Activated CD4-positive, alpha-beta T cell treated with anti-CD3 and anti-CD28 coated beads, Interleukin-2, amount 50 U/mL, for 48 hours (primary cell): ENCODE data around the gene PCK1.

ENCODE experiments used
- DNase-seq, 2 experiments: peaks; one replicate each; pipeline ENCODE4 v3.0.0-alpha.2; 2020

PCK1 gene

DNA sequence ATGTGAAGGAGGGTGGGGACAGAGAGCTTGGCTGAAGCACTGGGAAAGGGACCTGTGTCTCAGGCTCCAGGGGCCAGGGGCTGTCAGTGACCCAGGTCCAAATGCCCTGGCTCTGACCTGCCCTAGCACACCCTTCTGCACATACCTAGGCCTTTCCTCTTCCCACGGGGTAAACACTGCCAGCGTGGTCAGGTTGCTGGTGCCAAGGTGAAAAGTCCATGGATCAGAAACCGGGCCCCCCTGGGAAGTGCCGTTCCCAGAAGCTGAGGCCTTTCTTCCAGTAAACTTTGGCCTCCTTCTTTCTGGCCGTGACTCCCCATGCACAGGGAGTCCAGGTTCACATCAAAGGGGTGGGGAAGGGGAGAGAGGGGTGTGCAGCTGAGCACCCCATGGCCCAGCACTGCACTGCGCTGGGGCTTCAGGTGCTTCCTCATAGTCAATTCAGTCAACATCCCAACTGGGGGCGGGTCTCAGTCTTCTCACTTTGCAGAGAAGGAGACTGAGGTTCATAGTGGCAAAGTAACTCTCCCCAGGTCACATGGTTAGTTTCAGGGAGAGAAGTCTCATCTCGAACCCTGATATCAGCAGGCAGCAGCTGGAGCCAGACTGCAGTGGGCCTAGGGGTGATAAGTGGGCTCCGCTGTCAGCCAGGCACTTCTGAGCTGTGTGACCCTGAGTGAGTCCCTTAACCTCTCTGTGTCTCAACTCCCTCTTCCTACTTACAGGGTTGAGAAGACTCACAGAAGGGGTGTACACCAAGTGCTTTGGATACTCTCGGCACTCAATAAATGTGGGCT lies 17.0 kb downstream of the PCK1 start:
- DNase-seq = no peak

DNA sequence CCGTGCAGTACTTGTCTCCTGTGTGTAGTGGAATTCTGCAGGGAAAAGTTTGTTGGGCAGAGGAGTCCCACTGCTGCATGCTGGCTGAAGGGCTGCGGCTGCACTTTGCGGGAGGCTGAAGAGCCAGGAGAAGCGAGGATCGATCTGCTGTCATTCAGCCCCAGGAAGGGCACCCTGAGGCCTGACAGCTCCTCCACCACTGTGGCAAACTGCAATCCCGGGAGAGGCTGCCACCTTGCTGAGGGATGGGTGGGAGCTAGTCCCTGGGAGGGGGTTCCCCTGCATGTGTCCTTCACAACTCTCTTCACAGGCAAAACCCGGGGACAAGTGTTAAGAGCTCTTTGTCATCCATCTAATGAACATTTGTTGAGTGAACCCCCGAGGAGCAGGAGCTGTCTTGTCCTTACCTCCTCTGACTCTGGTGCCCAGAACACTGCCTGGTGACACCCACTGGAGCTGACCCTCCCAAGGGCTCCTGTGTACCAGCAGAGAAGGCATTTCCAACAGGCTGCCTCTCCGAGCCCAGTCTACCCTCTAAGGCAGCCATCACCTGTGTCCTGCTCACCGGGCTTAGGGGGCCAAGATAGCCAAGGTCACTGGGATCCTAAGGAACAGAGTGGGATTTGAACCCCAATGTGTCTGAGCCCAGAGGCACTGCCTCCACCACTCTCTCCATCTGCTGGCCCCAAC lies 17.7 kb downstream of the PCK1 start:
- no peak for DNase-seq

DNA sequence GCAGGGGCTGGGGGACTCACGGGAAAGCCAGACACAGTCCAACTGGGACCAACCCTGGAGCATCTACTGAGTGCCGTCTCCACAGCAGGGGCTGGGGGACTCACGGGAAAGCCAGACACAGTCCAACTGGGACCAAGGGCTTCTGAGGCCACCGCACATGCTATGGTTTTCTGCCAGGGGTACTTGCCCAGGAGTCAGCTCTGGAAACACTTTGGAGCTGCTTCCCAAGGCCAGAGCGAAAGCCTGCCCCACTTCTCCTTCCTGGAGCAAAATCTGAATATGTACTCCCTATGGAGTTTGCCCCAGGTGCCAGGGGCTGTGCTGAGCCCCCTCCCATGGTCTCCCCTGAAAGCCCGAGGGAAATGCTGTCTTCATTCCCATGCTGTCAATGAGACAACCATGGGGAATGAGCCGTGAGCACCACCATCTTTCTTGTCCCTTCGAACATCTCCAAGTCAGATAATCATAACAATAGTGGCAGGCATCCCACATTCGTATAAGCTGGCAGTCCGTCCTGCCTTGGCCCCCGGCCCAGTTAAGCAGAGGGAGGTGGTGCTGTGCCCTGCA lies 18.5 kb downstream of the PCK1 start:
- no peak for DNase-seq

DNA sequence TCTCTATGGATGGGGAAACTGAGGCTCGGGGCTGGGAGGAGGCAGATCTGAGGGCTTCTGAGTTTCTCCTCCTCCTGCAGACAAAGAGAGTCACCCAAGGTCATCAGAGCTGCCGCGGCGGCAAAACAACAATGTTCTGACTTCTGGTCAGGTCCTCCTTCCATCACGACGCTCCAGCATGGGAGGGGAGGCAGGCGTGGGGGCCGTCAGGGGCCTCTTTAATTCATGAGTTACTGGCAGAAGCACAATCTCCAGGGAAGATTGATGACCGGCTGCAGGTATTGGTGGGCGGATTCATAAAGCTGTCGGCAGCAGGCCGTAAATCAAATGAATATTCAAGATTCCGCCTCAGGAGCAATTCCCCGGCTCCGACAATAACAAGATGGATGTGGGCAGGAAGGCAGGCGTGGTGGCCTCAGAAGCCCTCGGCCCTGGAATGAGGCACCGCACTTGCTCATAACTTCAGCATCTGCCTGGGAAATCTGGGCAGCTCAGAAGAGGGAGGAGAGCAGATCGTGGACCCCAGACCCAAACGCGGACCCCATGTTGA lies 19.1 kb downstream of the PCK1 start:
- no peak for DNase-seq

DNA sequence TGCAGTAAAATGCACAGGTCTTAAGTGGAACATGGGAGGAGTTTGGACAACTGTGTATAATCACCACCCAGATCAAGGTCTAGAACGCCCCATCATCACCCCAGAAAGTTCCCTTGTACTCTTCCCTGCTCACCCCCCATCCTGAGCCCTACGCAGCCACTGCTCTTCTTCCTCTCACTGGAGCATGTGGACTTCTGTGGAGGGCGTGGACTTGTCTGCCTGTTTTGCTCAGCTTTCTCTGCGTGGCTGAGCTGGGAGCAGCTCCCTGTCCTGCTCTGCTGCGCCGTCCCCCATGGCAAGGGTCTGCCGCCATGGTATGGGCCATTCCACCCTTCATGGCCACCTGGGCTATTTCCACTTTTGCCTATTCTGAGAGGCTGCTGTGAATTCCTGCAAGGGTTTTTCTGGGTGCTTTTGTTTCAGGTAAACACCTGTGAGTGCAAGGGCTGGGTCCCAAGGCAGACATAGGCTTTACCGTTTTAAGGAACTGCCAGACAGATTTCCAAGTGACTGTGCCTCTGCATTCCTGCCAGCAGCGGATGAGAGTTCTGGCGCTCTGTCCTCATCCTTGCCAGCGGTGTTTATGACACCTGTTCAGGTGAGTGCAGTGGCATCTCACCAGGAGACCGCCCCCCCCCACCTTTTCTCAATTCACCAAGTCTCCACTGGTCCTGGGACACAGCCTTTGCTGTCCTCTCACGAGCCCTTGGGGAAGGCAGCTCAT lies 19.7 kb downstream of the PCK1 start:
- DNase-seq = no peak

DNA sequence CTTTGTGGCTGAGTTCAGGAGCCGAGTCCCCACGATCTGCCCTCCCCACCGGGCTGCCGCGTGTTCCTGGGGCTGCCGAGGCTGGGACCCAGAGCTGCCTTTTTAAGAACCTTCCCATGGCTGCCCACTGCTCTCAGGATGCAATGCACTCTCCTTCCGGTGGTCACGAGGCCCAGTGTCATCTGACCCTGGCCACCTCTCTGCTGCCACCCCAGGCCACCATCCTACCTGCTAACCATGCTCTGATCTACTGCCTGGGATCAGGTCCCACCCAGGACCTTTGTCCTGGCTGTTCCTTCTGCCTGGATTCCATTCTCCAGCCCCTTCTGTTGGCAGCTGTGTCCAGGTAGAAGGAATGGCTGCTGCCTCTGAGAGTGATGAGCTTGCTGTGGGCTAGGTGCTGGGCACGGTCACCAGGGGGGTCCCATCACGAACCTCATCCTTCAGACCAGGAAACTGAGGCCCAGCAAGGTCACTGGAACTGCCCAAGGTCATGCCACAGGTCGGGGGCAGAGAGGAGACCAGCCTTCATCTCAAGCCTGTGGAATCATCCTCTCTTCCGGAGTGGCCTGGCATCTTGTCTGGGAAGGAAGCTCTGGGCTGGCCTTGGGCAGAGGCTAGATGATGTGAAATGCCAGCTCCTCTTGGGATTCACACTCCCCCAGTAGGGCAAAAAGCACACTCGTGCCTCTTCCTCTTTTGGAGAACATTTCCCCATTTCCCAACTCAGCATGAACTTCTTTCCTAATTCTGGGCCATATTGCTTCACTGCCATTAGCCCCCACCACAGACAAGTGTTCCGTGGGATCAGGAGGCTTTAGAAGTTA lies 20.5 kb downstream of the PCK1 start:
- DNase-seq = no peak

DNA sequence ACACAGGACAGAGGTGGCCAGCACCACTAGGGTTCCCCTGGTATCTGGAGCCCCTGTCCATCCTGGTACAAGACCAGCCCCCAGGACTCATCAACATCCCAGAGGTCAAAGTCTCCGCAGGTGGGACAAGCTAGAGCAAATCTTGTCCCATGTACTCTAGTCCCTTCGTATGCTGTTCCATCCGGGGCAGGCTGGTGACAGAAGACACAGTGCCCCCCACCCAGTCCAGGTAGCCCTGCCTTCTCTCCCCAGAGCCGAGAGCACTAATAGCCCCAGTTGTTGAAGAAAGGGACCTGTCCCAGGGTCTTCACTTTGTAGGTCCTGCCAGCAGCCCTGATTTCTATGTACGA lies 21.1 kb downstream of the PCK1 start:
- no peak for DNase-seq

DNA sequence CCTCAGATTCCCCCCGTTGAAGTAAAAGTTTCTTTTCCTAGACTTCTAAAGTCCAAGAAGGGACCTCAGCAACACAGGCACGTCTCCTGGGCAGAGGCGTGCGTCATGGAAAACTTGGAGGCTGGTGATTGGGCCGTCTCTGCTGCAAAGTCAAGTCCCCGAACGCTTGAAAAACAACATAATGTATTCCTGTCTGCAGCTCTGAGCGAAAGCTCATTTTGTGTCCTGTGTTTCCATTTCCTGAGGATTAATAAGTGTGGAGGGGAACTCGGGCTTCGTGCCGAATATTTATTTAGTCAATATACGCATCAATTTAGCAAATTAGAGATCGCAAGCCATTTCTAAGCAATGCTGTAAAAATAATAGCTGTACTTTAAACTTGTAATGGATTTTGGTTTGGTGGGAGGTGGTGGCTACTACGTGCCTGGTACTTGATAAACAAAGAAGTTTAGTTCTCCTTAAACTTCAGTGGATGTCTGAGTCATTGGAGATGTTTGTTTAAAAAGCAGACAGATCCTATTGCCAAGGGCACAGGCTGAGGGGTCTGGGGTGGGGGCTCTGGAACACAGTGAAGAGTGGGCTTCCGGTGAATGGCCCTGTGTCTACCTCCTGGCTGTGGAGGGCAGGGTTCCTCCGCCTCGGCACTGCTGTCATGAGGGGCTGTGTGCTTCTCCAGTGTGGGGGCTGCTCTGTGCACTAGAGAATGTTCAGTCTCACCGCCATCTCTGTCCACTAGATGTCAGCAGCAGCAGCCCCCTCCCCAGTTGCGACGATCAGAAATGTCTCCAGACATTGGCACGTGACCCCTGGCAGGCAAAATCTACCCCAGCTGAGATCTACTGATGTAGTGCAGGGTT lies 21.8 kb downstream of the PCK1 start:
- no peak for DNase-seq

DNA sequence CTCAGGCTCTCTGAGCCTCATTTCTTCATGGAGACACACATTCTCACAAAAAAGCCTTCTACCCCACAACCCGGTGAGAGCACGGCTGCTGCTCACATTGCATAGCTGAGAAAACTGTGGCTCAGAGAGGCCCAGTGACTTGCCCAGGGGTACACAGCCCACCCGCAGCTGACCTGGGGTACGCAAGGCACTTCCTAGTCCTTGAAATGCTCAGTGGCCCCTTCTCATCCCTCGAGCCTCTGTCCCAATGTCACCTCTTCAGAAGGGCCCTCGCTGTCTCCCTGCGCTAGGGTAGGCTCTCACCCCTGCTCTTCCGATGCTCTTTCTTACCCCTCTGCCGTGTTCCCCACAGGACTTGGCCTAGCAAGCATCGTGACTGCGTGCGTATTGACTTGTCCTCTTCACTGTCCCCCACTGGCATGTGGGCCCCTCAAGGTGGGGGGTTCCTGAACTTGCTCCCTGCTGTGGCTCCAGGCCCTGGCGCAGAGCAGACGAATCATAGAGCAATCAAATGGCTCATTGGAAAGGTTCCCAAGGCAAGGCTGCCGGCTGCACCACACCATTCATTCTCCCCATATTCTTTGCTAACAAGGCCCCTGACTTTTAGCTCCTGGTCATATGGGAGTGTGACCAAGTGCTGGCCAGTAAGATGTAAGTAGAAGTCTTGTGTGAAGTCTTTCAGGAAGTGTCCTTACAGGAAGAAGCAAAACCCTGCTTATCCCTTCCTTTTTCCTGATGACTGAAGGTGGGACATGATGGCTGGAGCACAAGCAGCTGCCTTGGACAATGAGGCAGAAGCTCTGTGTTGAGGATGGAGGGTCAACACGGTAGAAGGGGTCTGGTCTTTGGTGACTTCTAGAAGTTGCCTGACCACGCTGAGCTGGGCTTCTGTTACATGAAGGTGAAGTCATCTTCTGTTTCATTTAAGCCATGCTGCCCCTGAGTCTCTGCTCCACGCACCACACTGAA lies 22.7 kb downstream of the PCK1 start:
- DNase-seq = no peak

DNA sequence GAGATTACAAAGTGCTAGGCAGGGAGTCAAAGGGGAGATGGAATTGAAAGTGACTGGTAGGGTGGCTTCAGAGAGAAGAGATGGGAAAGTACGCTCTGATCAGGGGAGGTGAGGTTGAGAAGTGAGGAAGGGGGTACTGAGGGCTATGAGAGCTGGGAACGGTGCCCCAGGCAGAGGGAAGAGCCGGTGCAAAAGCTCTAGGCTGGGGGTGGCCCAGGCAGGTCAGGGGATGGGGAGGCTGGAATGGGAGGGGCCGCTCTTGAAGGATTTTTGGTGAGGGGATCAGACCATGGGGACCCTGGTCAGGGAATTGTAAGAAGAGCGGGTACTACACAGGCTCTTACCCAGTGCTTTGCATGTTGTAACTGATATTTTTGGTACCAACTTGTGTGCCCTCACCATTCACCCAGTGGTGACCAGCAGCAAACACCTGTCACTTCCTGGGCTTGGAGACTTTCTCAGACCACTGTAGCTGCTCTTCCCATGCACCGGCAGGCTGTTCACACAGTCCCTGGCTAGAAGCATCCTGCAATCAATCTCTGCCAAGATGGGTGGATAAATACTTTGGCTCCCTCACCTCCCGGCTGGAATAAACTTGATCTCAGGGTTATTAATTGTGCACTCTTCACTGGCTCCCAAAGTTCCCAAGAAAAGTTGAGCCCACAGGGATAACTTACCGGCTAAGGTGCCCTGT lies 24.0 kb downstream of the PCK1 start:
- no peak for DNase-seq

DNA sequence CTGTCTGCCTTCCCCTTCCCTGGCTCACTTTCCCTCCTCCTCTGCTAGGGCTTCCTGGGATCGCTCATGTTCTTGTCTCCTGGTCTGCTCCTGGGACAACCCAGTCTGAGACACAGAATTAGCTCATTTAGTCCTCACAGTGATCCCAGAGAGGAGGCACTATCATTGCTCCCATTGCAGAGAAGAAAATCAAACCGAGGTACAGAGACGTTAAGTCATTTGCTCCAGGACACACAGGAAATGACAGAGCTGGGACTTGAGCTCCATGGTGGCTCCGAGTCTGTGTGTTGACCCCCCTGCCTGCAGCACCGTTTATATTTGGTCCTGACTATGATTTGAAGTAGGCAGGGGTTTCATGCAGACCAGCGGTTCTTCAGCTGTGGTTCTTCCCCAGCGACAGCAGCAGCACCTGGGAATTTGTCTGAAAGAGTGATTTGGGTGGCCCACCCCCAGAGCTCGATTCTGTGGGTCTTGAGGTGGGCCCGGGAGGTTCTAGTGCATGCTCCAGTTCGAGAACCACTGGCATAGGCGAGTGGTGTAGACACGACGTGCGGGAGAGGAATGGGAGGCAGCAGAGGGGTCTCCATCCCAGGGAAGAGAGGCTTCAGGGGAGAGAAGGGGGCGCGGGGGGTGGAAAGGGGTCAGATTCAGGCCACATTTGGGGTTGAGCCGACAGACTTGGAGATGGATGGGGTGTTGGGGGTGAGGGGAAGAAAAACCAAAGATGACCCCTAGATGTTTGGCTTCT lies 24.7 kb downstream of the PCK1 start:
- no peak for DNase-seq

DNA sequence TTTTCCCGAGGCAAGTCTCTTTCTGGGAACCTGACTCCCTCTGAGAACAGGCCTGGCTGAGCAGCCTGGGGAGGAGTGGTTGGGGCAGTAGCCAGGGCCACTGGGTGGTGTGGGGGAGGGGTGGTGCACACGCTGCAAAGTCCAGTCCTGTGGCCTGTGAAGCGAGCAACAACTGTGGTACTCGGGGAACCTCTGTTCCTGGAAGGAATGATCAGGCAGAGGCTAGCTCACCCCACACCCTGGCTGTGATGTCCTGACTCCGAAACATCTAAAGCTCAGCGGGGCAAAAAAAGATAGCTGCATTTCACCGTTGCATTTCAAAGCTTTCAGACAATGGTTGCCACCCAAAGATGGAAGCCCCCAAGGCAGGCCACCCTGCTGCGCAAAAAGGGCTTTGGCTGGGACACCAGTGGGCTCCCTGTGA lies 25.5 kb downstream of the PCK1 start:
- DNase-seq = no peak

DNA sequence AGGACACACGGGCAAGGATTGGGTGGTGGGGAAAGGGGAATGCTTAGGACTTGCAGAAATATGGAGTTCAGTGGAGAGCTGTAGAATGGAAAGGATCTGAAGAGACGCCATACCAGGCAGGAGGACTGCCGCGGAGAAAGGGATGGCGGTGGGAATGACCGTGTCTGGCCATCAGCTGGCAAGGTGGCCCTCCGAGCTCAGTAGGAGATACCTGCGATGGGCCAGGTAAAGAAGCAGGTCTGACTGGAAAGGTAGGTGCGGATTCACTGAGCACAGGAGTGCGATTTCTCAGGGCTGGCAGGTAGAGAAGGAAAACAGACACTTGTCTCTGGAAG lies 26.0 kb downstream of the PCK1 start:
- DNase-seq = no peak

DNA sequence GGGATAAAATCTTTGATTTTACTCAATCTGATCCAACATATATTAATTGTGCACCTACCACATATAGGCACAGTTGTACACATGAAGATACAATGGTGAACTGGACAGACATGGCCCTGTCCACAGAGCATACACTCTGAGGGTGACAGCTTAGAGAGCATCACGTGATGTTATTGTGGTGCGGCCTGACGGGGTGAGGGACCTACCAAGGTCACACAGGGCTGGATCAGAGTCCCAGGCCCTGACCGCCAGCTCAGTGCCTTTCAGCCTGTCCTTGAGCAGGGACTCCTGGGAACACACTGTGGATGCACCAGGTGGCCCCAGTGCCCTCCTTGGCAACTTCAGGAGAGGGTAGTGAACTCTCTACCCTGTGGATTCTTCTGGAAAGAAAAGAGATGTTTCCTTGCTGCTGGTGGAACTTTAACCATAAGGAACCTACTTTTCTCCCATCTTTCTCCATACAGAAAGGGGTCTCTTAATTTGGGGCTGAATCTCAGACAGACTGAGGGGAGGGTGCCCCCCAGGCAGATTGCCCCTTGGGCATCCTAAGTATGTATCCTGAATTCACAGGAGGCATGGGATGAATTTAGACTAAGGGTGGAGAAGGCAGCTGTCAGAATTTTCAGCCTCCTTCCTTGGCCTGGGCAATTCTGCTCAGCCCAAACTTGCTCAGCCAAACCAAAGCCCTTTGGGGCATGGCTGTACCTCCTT lies 26.5 kb downstream of the PCK1 start:
- no peak for DNase-seq

DNA sequence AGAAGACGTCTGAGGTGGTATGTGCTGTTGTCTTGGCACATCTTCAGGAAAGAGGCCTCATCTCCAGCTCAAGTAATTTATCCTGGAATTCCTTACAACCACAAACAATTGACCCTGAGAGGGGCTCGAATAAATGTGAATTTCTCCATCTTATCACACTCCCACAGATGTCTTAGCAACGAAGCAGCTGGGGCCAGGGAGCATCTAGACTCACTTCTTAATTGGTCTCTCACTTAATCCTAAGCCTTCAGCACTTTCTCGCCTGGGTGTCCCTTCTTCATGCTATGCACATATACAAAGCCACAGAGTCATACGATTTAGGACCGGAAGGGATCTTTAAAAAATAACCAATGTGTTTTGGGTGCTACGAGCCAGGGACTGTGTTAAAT lies 27.1 kb downstream of the PCK1 start:
- DNase-seq = no peak

DNA sequence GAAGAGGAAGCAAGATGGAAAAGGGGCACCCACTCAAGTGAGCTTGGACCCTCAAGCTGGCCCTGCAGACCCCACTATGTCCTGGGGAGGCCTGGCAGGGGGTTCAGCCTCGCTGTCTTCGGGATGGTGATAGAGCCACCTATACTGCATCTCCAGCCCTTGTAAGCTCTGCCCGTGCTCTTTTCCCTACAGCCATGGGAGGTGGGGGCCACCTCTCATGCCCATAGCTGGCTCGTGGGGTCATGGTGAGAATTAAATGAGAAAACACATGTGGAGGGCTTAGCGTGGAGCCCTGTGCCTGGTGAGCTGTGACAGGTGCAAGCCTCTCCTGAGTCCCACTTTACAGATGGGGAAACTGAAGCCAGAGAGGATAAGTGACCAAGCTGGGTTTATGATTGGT lies 27.7 kb downstream of the PCK1 start:
- DNase-seq = no peak

DNA sequence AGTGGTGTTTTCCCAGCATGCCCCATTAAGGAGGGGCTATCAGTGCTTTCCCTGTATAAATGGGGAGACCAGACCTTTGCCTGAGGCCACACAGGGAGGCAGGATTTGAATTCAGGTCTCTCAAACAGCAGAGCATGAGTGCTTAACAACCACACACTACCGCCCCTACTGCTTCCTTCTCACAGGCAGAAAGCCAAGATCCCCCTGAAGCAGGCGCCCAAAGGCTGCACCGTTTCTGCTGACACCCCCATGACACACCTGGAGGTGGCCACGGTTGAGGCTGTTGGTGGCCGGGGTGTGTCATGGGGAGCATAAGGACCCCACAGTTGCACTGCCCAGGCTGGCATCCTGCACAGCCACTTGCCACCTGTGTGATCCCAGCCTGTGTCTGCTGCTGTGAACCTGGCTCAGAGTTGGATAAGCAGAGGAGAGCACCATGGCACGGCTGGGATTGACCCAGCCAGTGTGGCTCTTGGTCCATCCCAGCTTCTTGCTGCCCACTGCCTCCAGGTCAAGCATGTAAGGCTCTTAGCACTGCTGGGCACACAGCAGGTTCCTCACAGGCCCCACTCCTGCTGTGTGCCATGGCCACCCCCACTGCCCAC lies 28.3 kb downstream of the PCK1 start:
- DNase-seq = no peak
